Colonic mucosa (tissue), 4 donors: ENCODE measurements around the gene RABGAP1L. TPM values are rescaled to one million over a fixed set of nuclear protein-coding genes. Genes with fewer than 3 reads are reported as not detected.

Source experiments
- DNase-seq: peaks from one replicate; pipeline ENCODE4 v3.0.0-alpha.2; 2020
- H3K27ac ChIP-seq: fragments of 200-600 bp; one replicate; pipeline ENCODE4 v1.8.0; 2021
- H3K27me3 ChIP-seq: fragments of 200-600 bp; one replicate; pipeline ENCODE4 v1.8.0; 2021
- H3K36me3 ChIP-seq: fragments of 200-600 bp; one replicate; pipeline ENCODE4 v1.8.0; 2021
- H3K4me1 ChIP-seq: fragments of 200-600 bp; one replicate; pipeline ENCODE4 v1.8.0; 2021; ENCODE audit warnings: mild to moderate bottlenecking
- H3K4me3 ChIP-seq: fragments of 200-600 bp; one replicate; pipeline ENCODE4 v1.8.0; 2021
- H3K9ac ChIP-seq, 2 donors: one replicate each; pipeline ENCODE4 v1.7.0; 2013; ENCODE audit warnings: control low read depth in 2 of 2, low read depth in 2 of 2, low read length in 2 of 2
- H3K9me3 ChIP-seq: fragments of 200-600 bp; one replicate; pipeline ENCODE4 v1.8.0; 2021
- CTCF ChIP-seq: fragments of 200-600 bp; IDR thresholded peaks from one replicate; pipeline ENCODE4 v1.8.0; 2022; ENCODE audit warnings: antibody characterized with exemption, mild to moderate bottlenecking
- intact Hi-C: fragments of 100-400 bp; cut with DNase I; formaldehyde crosslinking; loops from one replicate; pipeline ENCODE4 v1.14.1; 2022
- total RNA-seq, 2 donors: library from RNA; stranded (reverse); fragmentation: NEBNext Ultra II Directional in 1 of 2; extraction: Animal tissue kit (Norgen Biotek cat#: 25700) in 1 of 2; gene quantifications; one replicate each; pipeline ENCODE4 v1.2.1, GENCODE V29; 2021
- donor health status: healthy.
- donor health status: DM: no; HTN: no; CAD: no.
- donor health status: DM: no; HTN: no; CAD: no.

RABGAP1L gene
- total RNA-seq, 2 donors from 2014 or later: 50.3 to 87.0 TPM

- H3K27ac ChIP-seq: no peak overlapping the region
- DNase-seq: no peak
- no peak for TF ChIP-seq CTCF
- no peak overlapping the region for H3K9ac ChIP-seq
- H3K4me3 ChIP-seq: no peak overlapping the region
- no peaks in the 10 kb centered on the region for H3K4me1 ChIP-seq
- H3K36me3 ChIP-seq: no peaks in the 10 kb centered on the region
- no peaks in the 10 kb centered on the region for H3K27me3 ChIP-seq
- intact Hi-C loops: no loop called here
- no peaks in the 10 kb centered on the region for H3K9me3 ChIP-seq
Measured at GRCh38 chr1:174273776-174274175, 114.5 kb downstream of the RABGAP1L start.

- H3K4me1 ChIP-seq: no peaks in the 10 kb centered on the region
- no peak overlapping the region for H3K4me3 ChIP-seq
- H3K27ac ChIP-seq: no peak overlapping the region
- DNase-seq: no peak
- H3K27me3 ChIP-seq: no peaks in the 10 kb centered on the region
- intact Hi-C loops: no loop called here
- H3K9ac ChIP-seq: no peak overlapping the region
- H3K9me3 ChIP-seq: no peaks in the 10 kb centered on the region
- H3K36me3 ChIP-seq: no peaks in the 10 kb centered on the region
- no peak for TF ChIP-seq CTCF
Measured at GRCh38 chr1:174274452-174274851, 115.1 kb downstream of the RABGAP1L start.

GRCh38 chr1:174274884-174275283 lies 115.6 kb downstream of the RABGAP1L start:
- intact Hi-C loops: no loop called here
- H3K4me1 ChIP-seq: no peaks in the 10 kb centered on the region
- no peak for TF ChIP-seq CTCF
- no peaks in the 10 kb centered on the region for H3K27me3 ChIP-seq
- H3K36me3 ChIP-seq: no peaks in the 10 kb centered on the region
- DNase-seq: no peak
- no peaks in the 10 kb centered on the region for H3K9me3 ChIP-seq
- H3K4me3 ChIP-seq: no peak overlapping the region
- H3K27ac ChIP-seq: no peak overlapping the region
- no peak overlapping the region for H3K9ac ChIP-seq

- H3K9ac ChIP-seq: no peak overlapping the region
- DNase-seq: no peak
- no peak overlapping the region for H3K27ac ChIP-seq
- H3K4me1 ChIP-seq: no peaks in the 10 kb centered on the region
- H3K27me3 ChIP-seq: no peaks in the 10 kb centered on the region
- no peak for TF ChIP-seq CTCF
- no peaks in the 10 kb centered on the region for H3K9me3 ChIP-seq
- intact Hi-C loops: no loop called here
- H3K4me3 ChIP-seq: no peak overlapping the region
- no peaks in the 10 kb centered on the region for H3K36me3 ChIP-seq
Measured at GRCh38 chr1:174276087-174276486, 116.8 kb downstream of the RABGAP1L start.

- TF ChIP-seq CTCF: no peak
- no peak for DNase-seq
- no peaks in the 10 kb centered on the region for H3K4me1 ChIP-seq
- H3K36me3 ChIP-seq: no peaks in the 10 kb centered on the region
- no peaks in the 10 kb centered on the region for H3K9me3 ChIP-seq
- no peak overlapping the region for H3K4me3 ChIP-seq
- no peak overlapping the region for H3K9ac ChIP-seq
- intact Hi-C loops: no loop called here
- no peaks in the 10 kb centered on the region for H3K27me3 ChIP-seq
- H3K27ac ChIP-seq: no peak overlapping the region
Measured at GRCh38 chr1:174284052-174284451, 124.7 kb downstream of the RABGAP1L start.

- Histone ChIP-seq H3K4me3 (no peak overlapping the region), H3K27ac (no peak overlapping the region), H3K27me3 (no peaks in the 10 kb centered on the region), H3K9me3 (no peaks in the 10 kb centered on the region), H3K36me3 (no peaks in the 10 kb centered on the region), H3K9ac (no peak overlapping the region), H3K4me1 (no peaks in the 10 kb centered on the region)
- intact Hi-C loops: no loop called here
- TF ChIP-seq CTCF: no peak
- no peak for DNase-seq
Measured at GRCh38 chr1:174286042-174286441, 126.7 kb downstream of the RABGAP1L start.
